ELF-1 (cell line): ENCODE measurements around the gene RANBP3.
"Not testable (repeated sequence)": the region's sequence is repeated elsewhere in the genome, so short reads cannot be mapped to it uniquely, and the experiment has no call there.

Experiments
- DNase-seq: peaks from one replicate; pipeline ENCODE4 v3.0.0-alpha.2; 2016; ENCODE audit warnings: low read depth, low spot score

RANBP3 gene

DNA sequence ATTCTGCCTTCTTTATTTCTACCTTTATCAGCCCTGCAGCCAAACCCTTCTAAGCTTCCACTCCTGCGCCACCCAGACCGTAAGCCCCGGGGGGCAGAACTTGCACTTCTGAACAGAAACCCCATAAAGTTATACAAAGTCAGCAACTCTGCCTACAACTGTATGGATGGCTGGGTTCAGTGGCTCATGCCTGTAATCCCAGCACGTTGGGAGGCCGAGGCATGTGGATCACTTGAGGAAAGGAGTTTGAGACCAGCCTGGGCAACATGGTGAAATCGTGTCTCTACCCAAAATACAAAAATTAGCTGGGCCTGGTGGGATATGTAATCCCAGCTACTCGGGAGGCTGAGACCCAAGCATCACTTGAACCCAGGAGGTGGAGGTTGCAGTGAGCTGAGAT is 10.4 kb downstream of the RANBP3 start:
- DNase-seq, result no peak

DNA sequence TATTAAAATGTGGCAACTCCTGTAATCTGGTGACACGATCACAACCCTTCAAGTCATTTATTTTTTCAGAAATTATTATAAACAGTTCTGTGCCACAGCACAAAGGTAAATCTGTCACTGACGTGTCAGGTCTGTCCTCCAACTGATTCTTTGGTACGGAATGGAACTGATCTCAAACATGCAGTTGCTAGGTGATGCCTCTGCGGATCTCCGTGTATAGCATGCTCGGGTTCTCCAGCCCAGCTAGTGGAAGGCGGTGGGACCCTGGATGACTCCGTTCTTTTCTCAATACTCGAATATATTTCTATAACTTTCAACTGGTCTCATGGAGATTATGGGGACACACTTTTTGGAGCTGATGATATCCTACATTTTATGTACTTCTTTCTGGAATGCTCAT is 11.0 kb downstream of the RANBP3 start:
- DNase-seq, result no peak

GRCh38 chr19:5966215-5966614 is 11.7 kb downstream of the RANBP3 start:
- DNase-seq, result peak; percentile 65

GRCh38 chr19:5964816-5965565 is 12.9 kb downstream of the RANBP3 start:
- no peak for DNase-seq

DNA sequence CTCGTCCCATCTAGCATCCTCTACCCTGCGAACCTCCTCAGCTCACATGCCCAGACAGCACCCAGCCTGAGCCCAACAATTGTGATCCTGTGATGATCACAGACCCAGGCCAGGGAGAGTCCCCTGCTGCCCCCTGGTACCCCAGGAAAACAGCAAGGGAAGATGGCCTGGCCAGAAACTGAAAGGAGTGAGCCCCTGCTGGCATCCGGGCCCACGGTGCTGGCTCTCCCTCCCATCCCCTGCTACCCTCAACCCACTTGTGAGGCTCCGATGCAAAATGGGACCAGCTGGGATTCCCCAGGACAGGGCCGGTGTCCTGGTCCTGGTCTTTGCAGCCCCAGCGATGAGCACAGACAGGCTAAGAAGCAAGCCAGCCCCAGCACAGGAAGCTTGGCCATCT is 14.1 kb downstream of the RANBP3 start:
- no peak for DNase-seq

DNA sequence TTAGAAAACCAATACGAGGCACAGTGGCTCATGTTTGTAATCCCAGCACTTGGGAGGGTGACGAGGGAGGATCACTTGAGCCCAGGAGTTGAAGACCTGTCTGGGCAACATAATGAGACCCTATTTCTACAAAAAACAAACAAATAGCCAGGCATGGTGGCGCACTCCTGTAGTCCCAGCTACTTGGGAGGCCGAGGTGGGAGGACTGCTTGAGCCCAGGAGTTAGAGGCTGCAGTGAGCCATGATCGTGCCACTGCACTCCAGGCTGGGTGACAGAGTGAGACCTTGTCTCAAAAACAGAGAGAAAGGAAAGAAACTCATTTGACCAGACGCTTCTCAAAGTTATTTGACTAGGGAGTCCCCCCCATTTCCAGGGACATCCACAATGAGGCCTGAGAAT is 14.7 kb downstream of the RANBP3 start:
- DNase-seq, result not testable (repeated sequence)

GRCh38 chr19:5961969-5962945 is 15.7 kb downstream of the RANBP3 start:
- no peak for DNase-seq

GRCh38 chr19:5961641-5961968 is 16.3 kb downstream of the RANBP3 start:
- DNase-seq, result not testable (repeated sequence)

DNA sequence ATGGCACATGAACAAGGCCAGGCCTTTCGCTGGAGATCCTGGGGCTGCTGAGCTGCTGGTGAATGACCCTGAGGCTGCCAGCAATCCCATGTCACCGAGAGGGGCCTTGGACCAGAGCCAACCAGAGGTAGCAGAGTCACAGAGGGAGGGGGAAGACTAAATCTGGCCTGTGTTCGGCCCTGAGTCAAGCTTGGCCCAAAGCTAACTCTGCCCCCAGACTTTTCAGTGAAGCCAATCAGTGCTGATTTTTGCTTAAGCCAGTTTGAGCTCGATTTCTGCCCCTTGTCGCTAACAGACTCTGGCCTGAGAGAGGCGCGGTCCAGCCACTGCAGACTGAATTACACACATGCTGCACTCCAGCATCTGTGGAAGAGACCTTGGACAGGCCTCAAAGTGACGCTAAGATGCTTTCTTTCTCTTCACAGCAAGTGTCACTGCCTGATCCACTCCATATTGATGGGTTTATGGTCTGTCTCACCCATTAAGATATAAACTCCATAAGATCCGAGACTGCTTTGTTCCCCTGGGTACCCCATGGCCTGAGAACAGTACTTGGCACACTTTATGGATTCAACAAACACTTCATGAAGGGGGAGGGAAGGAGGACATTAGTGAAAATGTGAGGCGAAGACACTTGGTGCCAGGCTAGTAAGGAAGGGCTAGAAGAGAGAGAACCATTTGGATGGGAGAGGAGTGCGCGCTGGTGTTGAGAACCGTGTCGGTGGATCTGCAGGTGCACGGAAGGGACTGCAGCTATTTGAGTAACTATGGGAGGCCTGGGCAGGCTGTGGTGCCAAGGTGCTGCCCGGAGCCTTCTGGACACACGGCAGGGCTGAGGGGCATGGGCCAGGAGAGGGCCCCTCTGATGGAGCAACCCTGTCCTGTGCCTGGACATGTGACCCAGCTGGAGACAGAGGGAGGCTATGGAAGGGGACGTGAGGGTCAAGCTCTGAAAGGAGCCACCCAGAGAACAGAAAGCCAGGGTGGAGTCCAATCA is 17.6 kb downstream of the RANBP3 start:
- DNase-seq, result peak; percentile 45

DNA sequence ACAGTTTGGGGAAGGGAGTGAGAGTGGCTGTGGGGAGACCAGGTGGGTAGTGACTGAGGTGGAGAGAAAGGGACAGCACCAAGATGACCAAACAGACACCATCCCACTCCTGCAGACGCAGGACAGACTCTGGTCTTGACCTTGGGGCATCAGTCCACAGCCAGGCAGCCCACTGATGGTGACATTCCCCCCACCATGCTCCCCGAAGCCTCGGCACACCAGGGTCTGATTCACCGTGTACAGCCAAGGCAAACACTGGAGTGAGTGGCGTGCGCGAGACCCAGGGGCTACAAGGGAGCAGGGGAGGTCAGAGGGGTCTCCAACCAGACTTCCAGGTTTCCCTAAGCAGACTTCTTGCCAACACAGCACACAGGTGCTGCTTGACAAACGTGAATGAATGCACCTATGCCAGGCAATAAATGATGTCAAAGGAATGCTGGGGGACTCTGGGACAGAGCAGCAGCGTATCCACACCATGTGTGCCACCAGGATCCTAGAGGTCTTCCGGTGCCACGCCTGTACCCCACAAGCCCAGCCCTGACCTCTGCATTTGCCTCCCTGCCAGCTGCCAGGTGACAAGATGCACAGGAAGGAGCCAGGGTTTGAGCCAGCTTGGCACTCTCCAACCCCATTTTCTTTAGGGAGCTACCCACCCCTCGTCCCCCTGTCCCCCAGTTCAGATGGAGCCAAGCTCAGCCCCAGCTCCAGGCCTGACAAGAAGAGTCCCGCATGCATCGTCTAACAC is 18.5 kb downstream of the RANBP3 start:
- DNase-seq, result no peak

DNA sequence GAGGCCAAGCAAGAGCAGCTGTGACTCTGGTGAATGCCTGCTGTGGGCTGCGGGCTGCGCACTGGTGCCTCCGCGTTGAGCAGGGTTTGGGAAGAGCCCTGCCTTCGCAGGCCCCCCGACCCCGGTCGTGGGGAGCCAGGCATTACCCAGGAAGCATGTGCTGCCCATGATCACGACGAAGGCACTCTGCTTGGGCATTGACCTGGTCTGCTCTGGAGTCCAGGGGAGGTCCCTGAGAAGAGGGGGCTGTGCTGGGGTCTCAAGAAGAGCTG is 19.2 kb downstream of the RANBP3 start:
- no peak for DNase-seq

DNA sequence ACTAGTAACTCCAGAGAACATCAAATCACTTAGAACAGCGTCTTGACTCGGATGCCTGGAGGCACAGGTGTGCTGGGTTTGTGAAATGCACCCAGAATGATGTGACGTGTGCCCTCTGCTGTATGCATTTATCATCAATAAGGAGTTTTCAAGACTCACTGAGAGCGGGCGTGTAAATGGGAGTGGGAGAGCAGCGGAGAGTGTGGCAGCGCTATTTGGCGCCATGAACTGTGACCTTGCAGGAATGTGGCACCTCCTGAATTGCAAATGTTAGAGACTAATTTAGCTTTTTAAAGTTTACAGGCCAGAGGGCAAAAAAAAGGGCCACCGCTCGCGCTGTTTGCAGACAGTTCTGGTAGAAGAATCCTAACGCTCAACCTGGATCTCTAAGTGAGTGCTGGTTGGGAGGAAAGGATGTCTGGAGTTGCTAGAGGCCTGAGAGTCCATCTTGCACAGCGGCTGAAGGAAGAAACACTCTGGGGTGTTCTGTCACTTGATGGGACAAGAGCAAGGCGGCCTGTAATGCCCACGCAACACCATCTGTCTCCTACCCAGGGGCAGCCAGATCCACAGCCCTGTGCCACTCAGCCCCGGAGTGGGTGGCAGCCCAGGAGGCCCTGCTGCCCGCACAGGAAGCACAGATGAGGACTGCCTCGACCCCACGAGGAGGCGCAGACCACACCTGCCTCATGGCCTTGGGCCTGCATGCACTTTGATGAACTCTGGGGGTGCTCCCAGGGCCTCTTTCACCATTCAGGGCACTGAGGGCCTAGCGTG is 19.7 kb downstream of the RANBP3 start:
- DNase-seq, result peak; percentile 77

DNA sequence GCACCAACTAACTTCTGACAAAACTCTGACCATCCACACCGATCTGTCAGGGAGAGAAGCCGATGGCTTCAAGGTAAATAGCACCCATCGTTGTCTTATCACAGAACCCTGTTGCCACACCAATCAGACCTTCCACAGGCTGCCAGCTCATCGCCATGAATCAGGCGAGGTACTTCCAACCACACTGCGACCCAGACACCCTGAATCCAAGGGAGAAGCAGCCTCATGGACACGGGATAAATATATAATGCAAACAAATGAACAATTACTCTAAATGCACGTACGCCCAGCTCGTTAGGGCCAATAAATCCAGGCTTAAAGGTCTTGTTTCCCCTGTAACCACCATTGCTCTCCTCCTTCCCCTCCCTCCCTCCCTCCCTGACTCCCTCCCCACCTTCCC is 20.8 kb downstream of the RANBP3 start:
- DNase-seq, result no peak

- no peak for DNase-seq
These were observed 21.2 kb downstream of the RANBP3 start for GRCh38 chr19:5956728-5957127.

GRCh38 chr19:5956323-5956722 is 21.6 kb downstream of the RANBP3 start:
- DNase-seq, result no peak

GRCh38 chr19:5955636-5955935 is 22.4 kb downstream of the RANBP3 start:
- no peak for DNase-seq

DNA sequence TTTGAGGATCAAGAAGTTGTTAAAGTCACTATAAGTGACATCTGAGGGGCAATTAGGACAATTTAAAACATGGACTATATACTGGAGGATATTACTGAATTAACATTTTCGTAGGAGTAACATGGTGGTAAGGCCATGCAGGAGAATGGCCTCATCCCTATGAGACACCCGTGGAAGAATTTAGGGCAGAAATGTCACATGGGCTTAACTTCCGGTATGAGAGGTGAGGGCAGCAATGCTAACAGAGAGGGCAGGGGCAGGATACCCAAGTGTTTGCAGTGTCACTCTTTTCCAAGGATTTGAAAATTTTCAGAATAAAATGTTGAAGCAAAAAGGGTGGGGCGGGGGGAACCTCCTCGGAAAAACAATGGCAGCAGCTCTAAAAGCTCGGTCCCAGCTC is 23.6 kb downstream of the RANBP3 start:
- DNase-seq, result no peak

DNA sequence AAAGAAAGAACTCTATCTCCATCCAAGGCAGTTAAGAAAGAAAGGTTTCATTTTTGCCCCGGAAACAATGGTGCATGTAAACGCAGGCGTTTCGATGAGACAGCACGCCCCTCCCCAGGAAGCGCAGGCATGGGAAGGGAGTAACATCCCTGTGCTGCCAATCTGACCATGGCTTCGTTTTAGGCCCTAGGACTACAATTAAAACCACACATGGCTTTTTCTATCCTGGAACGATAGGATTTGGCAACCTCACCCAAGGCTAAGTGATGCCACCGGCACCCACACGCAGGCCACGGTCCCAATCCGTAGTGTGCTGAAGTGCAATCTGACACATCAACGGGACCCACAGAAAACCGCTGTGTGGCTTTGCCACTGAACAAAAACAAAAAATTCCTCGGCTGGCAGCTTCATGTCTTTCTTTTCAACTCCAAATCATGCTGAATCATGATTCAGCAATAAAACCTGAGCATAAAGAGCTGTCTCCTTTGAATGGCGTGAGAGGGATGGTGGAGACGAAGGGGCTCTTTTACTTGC is 24.2 kb downstream of the RANBP3 start:
- DNase-seq, result no peak

- DNase-seq, result no peak
These were observed 24.8 kb downstream of the RANBP3 start for GRCh38 chr19:5953030-5953589.
